Naive thymus-derived CD4-positive, alpha-beta T cell (primary cell): ENCODE results near the gene SYVN1. TPM values are rescaled to one million over a fixed set of nuclear protein-coding genes. Genes with fewer than 3 reads are reported as not detected.

Experiments used
- ATAC-seq: fragments of 150-1000 bp; cut with Tn5 transposase; 2 replicates; pipeline ENCODE4 v1.10.0; 2021; ENCODE audit warnings: mild to moderate bottlenecking, moderate library complexity
- CTCF ChIA-PET: fragments of 350-600 bp; sonication (Branson Sonifier 250); formaldehyde crosslinking; loops from one replicate; lab custom pipeline; 2021; ENCODE audit warnings: antibody characterized with exemption; lab: Charles Lee
- POLR2A ChIA-PET: fragments of 350-600 bp; sonication (Branson Sonifier 250); formaldehyde crosslinking; loops from one replicate; lab custom pipeline; 2021; ENCODE audit warnings: antibody characterized with exemption, inconsistent platforms; lab: Charles Lee
- DNase-seq, 9 donors: peaks; one replicate each; pipeline versions ENCODE4 v3.0.0 to v3.0.0-alpha.2; 2020 to 2022; ENCODE audit warnings: mixed read lengths in 1 of 9
- H3K27ac ChIP-seq: one replicate; pipeline ENCODE4 v1.7.0; 2013; ENCODE audit warnings: mild to moderate bottlenecking, low read depth, low read length, moderate library complexity
- H3K27me3 ChIP-seq, 2 donors: one replicate each; pipeline ENCODE4 v1.7.0; 2013; ENCODE audit warnings: low read length in 2 of 2, mild to moderate bottlenecking in 2 of 2, moderate library complexity in 2 of 2; ENCODE audit not compliant: control insufficient read depth in 2 of 2, insufficient read depth in 2 of 2
- H3K36me3 ChIP-seq, 3 experiments: 1 replicate in 2 of 3; 2 replicates in 1 of 3; pipeline ENCODE4 v1.7.0; 2013; ENCODE audit warnings: low read length in 3 of 3, mild to moderate bottlenecking in 3 of 3, moderate library complexity in 1 of 3; ENCODE audit not compliant: insufficient read depth in 3 of 3, control insufficient read depth in 2 of 3
- H3K4me1 ChIP-seq, 2 donors: one replicate each; pipeline ENCODE4 v1.7.0; 2013; ENCODE audit warnings: low read length in 2 of 2, mild to moderate bottlenecking in 2 of 2, moderate library complexity in 1 of 2; ENCODE audit not compliant: control insufficient read depth in 2 of 2, insufficient read depth in 2 of 2
- H3K4me3 ChIP-seq: 2 replicates; pipeline ENCODE4 v1.7.0; 2013; ENCODE audit warnings: mild to moderate bottlenecking, low read length
- H3K9me3 ChIP-seq, 3 experiments: 1 replicate in 2 of 3; 2 replicates in 1 of 3; pipeline ENCODE4 v1.7.0; 2013; ENCODE audit warnings: low read length in 3 of 3; ENCODE audit not compliant: control insufficient read depth in 2 of 3
- H3K27ac Mint-ChIP-seq, 9 donors: one replicate each; pipeline ENCODE4 v1.8.0; 2020 to 2022; ENCODE audit warnings: mixed read lengths in 9 of 9, mild to moderate bottlenecking in 8 of 9, moderate library complexity in 5 of 9, inconsistent platforms in 2 of 9
- H3K27me3 Mint-ChIP-seq, 5 donors: one replicate each; pipeline ENCODE4 v1.8.0; 2021 to 2022; ENCODE audit warnings: mixed read lengths in 5 of 5, mild to moderate bottlenecking in 1 of 5
- H3K36me3 Mint-ChIP-seq, 5 donors: one replicate each; pipeline ENCODE4 v1.8.0; 2020 to 2022; ENCODE audit warnings: mixed read lengths in 5 of 5, mild to moderate bottlenecking in 3 of 5, inconsistent platforms in 1 of 5
- H3K4me1 Mint-ChIP-seq, 7 donors: one replicate each; pipeline ENCODE4 v1.8.0; 2020 to 2022; ENCODE audit warnings: mixed read lengths in 7 of 7, mild to moderate bottlenecking in 3 of 7, inconsistent platforms in 1 of 7
- H3K4me3 Mint-ChIP-seq, 10 donors: one replicate each; pipeline ENCODE4 v1.8.0; 2020 to 2022; ENCODE audit warnings: mild to moderate bottlenecking in 10 of 10, mixed read lengths in 10 of 10, moderate library complexity in 6 of 10, inconsistent platforms in 2 of 10
- H3K9me3 Mint-ChIP-seq, 11 donors: one replicate each; pipeline ENCODE4 v1.8.0; 2020 to 2022; ENCODE audit warnings: mixed read lengths in 11 of 11, mild to moderate bottlenecking in 4 of 11, inconsistent platforms in 1 of 11, moderate library complexity in 1 of 11
- intact Hi-C, 2 donors: fragments of 100-400 bp; cut with micrococcal nuclease; formaldehyde crosslinking; loops; one replicate each; pipeline ENCODE4 v1.15.1; 2023
- polyA plus RNA-seq, 2 donors: library from polyadenylated mRNA; unstranded; fragments of 300-500 nt; fragmentation: Illumina TruSeq; gene quantifications; one replicate each; pipeline ENCODE4 v1.2.3, GENCODE V29; 2021
- total RNA-seq, 6 experiments: library from RNA in 5 of 6; stranded (reverse) in 5 of 6; gene quantifications; 1 replicate in 5 of 6; 2 replicates in 1 of 6; pipeline ENCODE4 v1.2.3 and lab custom pipeline; 2021 to 2026

SYVN1 gene
- total and polyA plus RNA-seq, 7 experiments from 2014 or later: 8.6 to 84.6 (median 67.5) TPM

DNA sequence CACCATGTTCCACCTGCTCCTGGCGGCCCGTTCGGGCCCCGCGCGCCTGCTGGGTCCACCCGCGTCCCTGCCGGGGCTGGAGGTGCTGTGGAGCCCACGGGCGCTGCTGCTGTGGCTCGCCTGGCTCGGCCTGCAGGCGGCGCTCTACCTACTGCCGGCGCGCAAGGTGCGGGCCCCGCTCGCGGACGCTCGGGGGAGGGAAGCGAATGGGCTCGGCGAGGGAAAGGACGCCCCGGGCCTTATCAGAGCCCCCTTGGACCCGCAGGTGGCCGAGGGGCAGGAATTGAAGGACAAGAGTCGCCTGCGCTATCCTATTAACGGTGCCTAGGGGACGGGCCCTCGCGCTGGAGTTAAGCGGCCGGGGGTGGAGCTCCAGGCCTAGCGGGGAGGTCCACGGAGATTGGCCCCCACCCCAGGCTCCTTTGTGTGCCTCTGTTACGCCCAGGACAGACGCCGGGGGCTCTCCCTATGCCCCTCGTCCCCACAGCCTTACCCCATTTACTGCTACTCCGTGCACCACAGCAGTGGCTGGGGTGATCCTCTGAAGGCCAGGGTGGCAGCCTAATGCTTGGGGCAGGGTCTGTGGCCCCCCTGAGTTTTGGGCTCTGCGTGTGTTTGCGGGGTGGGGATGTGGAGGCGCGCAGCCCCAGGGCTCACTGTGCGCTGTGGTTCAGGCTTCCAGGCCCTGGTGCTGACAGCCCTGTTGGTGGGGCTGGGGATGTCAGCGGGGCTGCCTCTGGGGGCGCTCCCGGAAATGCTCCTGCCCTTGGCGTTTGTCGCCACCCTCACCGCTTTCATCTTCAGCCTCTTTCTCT lies 21.6 kb downstream of the SYVN1 start:
- Mint-ChIP-seq H3K4me3 (peak overlapping the region; percentile 83 to 97 (median 89)), H3K9me3 (no peaks in the 10 kb centered on the region), H3K27ac (peak overlapping the region; percentile 76 to 100 (median 84)), H3K4me1 (peaks cover 17 to 55% (median 38%) of the 10 kb centered on the region in 7 donors), H3K36me3 (peaks cover 0 to 5% (median 3%) of the 10 kb centered on the region in 5 donors), H3K27me3 (no peaks in the 10 kb centered on the region)
- H3K9me3 ChIP-seq: no peaks in the 10 kb centered on the region
- H3K27ac ChIP-seq: peak overlapping the region; percentile 74
- intact Hi-C loops: loop anchor here (1.0 to 10.0 kb wide), 5 partner anchors 70 to 400 kb away; partner anchors contain the start of genes ATG2A (in 1 of the 2), CDC42EP2 (in 1 of the 2), RASGRP2 (in 1 of the 2) and SAC3D1 (in 1 of the 2)
- peak overlapping the region; percentile 83 for H3K4me3 ChIP-seq
- H3K4me1 ChIP-seq: peaks cover 33 to 36% of the 10 kb centered on the region in 2 donors
- H3K27me3 ChIP-seq: no peaks in the 10 kb centered on the region
- ChIA-PET CTCF (interaction anchor here (0.7 to 4.1 kb wide), 3 partner anchors 8 to 30 kb away, joined by 3 to 48 read pairs (median 3); partner anchors contain the start of genes FAU and MRPL49), POLR2A (interaction anchor here (0.6 to 7.5 kb wide), 14 partner anchors 9 to 967 kb away, joined by 3 to 98 read pairs (median 4); partner anchors contain the start of genes CAPN1, CDCA5, FAU and MRPL49)
- DNase-seq (peak; percentile 67 to 88 (median 81)), ATAC-seq (peak; percentile 69)
- H3K36me3 ChIP-seq: peaks cover 0 to 29% (median 0%) of the 10 kb centered on the region in 3 experiments

DNA sequence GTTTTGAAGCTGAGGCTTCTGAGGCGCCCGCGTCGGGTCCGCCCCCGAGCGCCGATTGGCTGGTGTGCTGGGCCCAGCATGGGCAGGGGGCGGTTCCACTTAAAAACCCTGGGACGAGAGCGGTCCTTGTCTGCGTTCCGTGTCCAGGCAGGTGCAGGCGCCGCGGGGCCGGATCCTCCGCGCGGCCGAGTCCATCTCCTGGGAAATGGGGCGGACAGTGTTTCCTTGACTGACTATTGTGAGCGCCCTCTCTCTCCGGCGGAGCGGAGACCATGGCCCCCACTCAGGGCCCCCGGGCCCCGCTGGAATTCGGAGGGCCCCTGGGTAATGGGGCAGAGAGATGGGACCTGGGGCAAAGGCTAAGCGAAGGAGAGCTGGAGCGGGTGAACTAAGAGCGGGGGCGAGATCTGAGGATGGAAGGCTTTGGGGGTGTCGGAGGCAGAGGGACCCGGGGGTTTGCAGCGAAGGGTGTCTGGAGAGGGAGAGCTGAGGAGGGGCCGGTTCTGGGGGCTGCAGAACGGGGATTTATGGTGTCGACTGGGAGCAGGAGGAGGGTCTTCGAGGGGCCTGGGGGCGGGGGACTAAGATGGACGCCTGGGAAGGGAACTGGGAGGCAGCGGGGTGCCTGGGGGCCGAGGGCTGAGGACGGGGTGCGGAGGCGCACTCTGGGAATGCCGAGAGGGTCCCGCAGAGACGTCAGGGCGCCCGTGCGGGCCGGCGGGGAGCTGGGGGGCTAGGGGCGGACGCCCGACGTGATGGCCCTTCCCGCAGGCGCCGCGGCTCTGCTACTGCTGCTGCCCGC lies 22.4 kb downstream of the SYVN1 start, which contains the start of gene TM7SF2:
TSS of gene TM7SF2 (plus strand) at position 129 of the 802 bp plus-strand sequence. CDS start at position 273, 144 bp downstream.
- CTCF ChIA-PET: interaction anchor here (0.8 to 4.1 kb wide), 5 partner anchors 9 to 99 kb away, joined by 3 to 48 read pairs (median 4); partner anchors contain the start of genes FAU and MRPL49
- Mint-ChIP-seq H3K4me1 (peaks cover 17 to 52% (median 38%) of the 10 kb centered on the region in 7 donors), H3K4me3 (peak within 1 kb of the TSS; percentile 85 to 97 (median 89)), H3K27ac (peak within 1 kb of the TSS; percentile 80 to 100 (median 90)), H3K9me3 (no peaks in the 10 kb centered on the region), H3K27me3 (no peaks in the 10 kb centered on the region), H3K36me3 (peaks cover 0 to 4% (median under 1%) of the 10 kb centered on the region in 5 donors)
- POLR2A ChIA-PET: interaction anchor here (0.6 to 7.5 kb wide), 17 partner anchors 10 to 967 kb away, joined by 3 to 98 read pairs (median 4); partner anchors contain the start of genes ARL2, CAPN1, CDCA5 and FAU
- peak; percentile 84 to 94 (median 92) for DNase-seq
- H3K36me3 ChIP-seq: peaks cover 0 to 37% (median 4%) of the 10 kb centered on the region in 3 experiments
- H3K27ac ChIP-seq: peak within 1 kb of the TSS; percentile 74
- H3K27me3 ChIP-seq: no peaks in the 10 kb centered on the region
- peak; percentile 82 for ATAC-seq
- intact Hi-C loops: loop anchor here (1.0 to 10.0 kb wide), 9 partner anchors 10 to 400 kb away; partner anchors contain the start of genes ATG2A (in 1 of the 2), CAPN1 (in 1 of the 2), CDC42EP2 (in 1 of the 2) and FAU (in 1 of the 2)
- peaks cover 33 to 36% of the 10 kb centered on the region in 2 donors for H3K4me1 ChIP-seq
- H3K9me3 ChIP-seq: no peaks in the 10 kb centered on the region
- H3K4me3 ChIP-seq: peak within 1 kb of the TSS; percentile 83

DNA sequence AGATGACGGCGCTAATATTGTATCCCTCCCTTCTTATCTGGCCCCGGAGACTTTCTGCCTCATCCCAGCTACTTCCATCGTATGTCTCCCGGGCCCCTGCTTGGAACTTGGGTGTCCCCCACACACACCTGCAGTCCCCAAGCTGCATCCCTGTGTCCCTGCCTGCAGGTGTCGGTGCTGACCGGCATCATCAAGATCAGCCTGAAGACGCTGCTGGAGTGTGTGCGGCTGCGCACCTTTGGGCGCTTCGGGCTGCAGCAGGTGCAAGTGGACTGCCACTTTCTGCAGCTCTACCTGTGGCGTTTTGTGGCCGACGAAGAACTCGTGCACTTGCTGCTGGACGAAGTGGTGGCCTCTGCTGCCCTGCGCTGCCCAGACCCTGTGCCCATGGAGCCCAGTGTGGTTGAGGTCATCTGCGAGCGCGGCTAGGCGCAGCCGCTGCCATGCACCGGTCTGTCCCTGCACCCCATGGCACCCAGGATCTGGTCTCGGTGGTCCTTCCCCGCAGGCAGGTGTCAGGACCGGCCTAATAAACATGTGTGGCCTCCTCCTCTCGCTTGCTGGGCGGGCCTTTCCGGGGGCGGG lies 23.1 kb downstream of the SYVN1 start:
- peaks cover 0 to 7% (median 5%) of the 10 kb centered on the region in 5 donors for H3K36me3 Mint-ChIP-seq

DNA sequence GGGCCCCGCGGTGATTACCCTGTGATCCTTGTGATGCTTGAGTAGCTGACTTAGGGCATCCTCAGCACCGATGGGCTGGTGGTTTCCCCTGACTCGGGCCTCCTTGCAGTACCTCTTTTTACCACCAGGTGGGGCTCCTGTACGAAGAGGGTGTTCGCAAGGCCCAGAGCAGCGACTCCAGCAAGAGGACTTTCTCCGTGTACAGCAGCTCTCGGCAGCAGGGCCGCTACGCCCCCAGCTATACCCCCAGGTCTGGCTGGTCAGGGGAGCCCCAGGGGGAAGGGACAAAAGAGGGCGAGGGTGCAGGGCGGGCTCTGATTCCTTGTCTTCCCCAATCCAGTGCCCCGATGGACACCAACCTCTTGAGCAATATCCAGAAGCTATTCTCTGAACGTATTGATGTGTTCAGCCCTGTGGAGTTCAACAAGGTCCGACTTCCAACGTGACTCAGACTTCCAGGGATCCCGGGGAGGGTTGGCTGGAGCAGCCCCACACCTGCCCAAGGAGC lies 23.9 kb downstream of the SYVN1 start:
- peak; percentile 78 for ATAC-seq
- Mint-ChIP-seq H3K4me1 (peaks cover 28 to 48% (median 35%) of the 10 kb centered on the region in 7 donors), H3K36me3 (peaks cover 0 to 15% (median 7%) of the 10 kb centered on the region in 5 donors), H3K27me3 (no peaks in the 10 kb centered on the region), H3K9me3 (no peaks in the 10 kb centered on the region), H3K27ac (peak overlapping the region; percentile 50 to 100 (median 86)), H3K4me3 (peak overlapping the region; percentile 43 to 89 (median 56))
- peak; percentile 82 to 99 (median 93) for DNase-seq
- ChIA-PET POLR2A (interaction anchor here (1.0 to 7.5 kb wide), 13 partner anchors 8 to 399 kb away, joined by 3 to 98 read pairs (median 4); partner anchors contain the start of genes ARL2, CAPN1, DPF2 and FAU), CTCF (interaction anchor here (0.5 to 4.1 kb wide), 11 partner anchors 9 to 304 kb away, joined by 3 to 48 read pairs (median 3); partner anchors contain the start of genes CAPN1, FAU and MRPL49)
- Histone ChIP-seq H3K36me3 (peaks cover 0 to 39% (median 4%) of the 10 kb centered on the region in 3 experiments), H3K4me3 (no peak overlapping the region), H3K4me1 (peaks cover 21 to 23% of the 10 kb centered on the region in 2 donors), H3K9me3 (no peaks in the 10 kb centered on the region), H3K27me3 (no peaks in the 10 kb centered on the region), H3K27ac (peak overlapping the region; percentile 70)
- intact Hi-C loops: loop anchor here (1.0 to 10.0 kb wide), 15 partner anchors 8 to 402 kb away; partner anchors contain the start of genes CAPN1 (in 2 of the 2), ARL2 (in 1 of the 2), CDC42EP2 (in 1 of the 2) and CDCA5 (in 1 of the 2)

More for the DNA sequence above, 23.1 kb downstream of the SYVN1 start:
- Histone ChIP-seq H3K36me3 (peaks cover 0 to 42% (median 4%) of the 10 kb centered on the region in 3 experiments), H3K9me3 (no peaks in the 10 kb centered on the region), H3K4me1 (peaks cover 27 to 30% of the 10 kb centered on the region in 2 donors), H3K4me3 (no peak overlapping the region), H3K27ac (peak overlapping the region; percentile 70), H3K27me3 (no peaks in the 10 kb centered on the region)
- Mint-ChIP-seq H3K9me3 (no peaks in the 10 kb centered on the region), H3K4me1 (peaks cover 23 to 47% (median 35%) of the 10 kb centered on the region in 7 donors), H3K27ac (peak overlapping the region; percentile 80 to 100 (median 90)), H3K27me3 (no peaks in the 10 kb centered on the region), H3K4me3 (peak overlapping the region; percentile 85 to 97 (median 89))
- ChIA-PET POLR2A (interaction anchor here (0.7 to 7.5 kb wide), 15 partner anchors 10 to 390 kb away, joined by 3 to 98 read pairs (median 4); partner anchors contain the start of genes ARL2, CAPN1, CDCA5 and FAU), CTCF (interaction anchor here (0.8 to 4.1 kb wide), 9 partner anchors 10 to 260 kb away, joined by 3 to 48 read pairs (median 4); partner anchors contain the start of genes FAU and MRPL49)
- ATAC-seq: no peak
- intact Hi-C loops: loop anchor here (1.0 to 10.0 kb wide), 8 partner anchors 11 to 401 kb away; partner anchors contain the start of genes CAPN1 (in 1 of the 2), CDC42EP2 (in 1 of the 2), FAU (in 1 of the 2) and MRPL49 (in 1 of the 2)
- peak in 1 of 9 donors; percentile 29 for DNase-seq
